Posterior cingulate gyrus (tissue), 11 donors: ENCODE results near the gene TNS4.

ENCODE experiments used
- DNase-seq, 10 donors: peaks; one replicate each; pipeline versions ENCODE4 v3.0.0 to v3.0.0-alpha.2; 2020 to 2021; ENCODE audit warnings: mixed read lengths in 3 of 10
- intact Hi-C: fragments of 100-400 bp; cut with DNase I; formaldehyde crosslinking; loops from one replicate; pipeline ENCODE4 v1.15.1; 2023

The TNS4 gene

GRCh38 chr17:40496634-40497420, 4.6 kb downstream of the TNS4 start:
- intact Hi-C loops = no loop called here

DNA sequence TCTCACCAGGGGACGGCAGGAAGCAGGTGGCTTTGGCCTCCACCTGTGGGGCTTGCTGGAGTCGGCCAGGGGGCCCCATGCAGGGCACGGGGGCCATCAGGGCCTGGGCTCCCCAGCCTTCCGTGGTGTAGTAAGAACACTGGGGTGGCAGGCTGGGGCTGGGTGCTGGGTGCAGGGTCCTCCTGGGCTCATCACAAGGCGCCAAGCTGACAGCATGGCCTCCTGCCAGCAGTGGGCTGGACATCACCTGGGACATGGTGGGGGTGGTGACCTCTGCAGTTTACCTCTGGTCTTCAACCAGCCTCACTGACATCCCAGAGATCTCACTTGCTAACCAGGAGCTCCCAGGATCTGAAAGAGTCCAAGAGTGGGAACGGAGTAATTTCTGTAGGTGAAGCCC, 5.3 kb downstream of the TNS4 start:
- DNase-seq = peak in 2 of 10 donors; percentile 30 to 56
- intact Hi-C loops = no loop called here

More at GRCh38 chr17:40496634-40497420, 4.6 kb downstream of the TNS4 start:
- peak in 2 of 10 donors; percentile 5 to 29 for DNase-seq

GRCh38 chr17:40495140-40495539, 6.3 kb downstream of the TNS4 start:
- intact Hi-C loops = no loop called here
- peak in 1 of 10 donors; percentile 14 for DNase-seq

GRCh38 chr17:40493697-40494096, 7.7 kb downstream of the TNS4 start:
- intact Hi-C loops = no loop called here
- DNase-seq = peak in 1 of 10 donors; percentile 16

DNA sequence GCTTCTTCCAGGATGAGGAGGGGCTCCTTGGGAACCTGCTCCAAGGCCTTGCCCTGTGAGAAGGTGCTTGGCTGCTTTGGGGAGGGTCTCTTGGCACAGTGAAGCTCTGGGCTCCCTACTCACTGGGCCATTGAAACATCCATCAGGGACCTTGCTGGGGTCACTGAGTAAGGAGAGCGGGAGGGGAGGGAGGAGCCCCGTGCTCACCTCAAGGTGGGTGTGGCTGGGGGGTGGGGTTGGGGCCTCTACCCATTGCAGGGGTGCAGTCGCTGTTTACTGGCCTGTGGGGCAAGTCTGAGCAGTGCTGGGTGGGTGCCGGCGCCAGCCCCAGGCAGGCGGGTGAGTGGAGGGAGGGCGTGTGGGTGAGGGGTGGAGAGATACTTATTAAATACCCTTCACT, 9.9 kb downstream of the TNS4 start:
- peak in 1 of 10 donors; percentile 21 for DNase-seq
- intact Hi-C loops = no loop called here

GRCh38 chr17:40490982-40491381, 10.4 kb downstream of the TNS4 start:
- no peak for DNase-seq
- intact Hi-C loops = no loop called here

GRCh38 chr17:40490289-40490853, 11.1 kb downstream of the TNS4 start:
- intact Hi-C loops = no loop called here
- peak; percentile 36 to 95 (median 68) for DNase-seq

DNA sequence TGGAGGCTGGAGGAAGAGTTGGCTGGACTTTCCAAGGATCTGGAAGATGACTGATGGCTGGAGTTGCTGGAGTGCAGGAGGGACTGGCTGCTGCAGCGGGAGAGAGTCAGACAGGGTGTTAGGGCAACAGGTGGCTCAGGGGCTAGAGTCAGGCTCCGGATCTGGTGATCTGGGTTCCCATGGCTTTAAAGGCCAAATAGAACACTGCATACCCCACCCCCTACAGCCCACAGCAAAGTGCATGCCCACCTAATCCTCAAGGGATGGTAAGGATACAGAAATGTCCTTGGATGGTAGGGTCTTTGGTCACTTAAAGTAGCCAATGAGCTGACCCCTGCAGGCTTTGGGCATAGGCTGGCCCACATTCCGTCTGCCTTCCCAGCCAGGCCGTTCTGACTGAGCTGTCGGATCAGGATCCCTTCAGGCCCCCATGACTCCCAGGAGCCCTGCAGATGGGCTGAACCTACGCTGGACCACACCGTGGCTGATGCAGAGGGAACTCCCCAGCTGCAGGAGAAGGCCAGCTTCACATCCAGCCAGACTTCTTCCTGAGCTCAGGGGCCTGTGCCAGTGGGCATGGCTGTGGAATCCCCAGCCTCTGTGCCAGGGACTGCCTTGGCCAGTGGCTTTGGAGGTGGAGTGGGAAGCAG, 13.9 kb downstream of the TNS4 start:
- intact Hi-C loops = no loop called here
- peak in 2 of 10 donors; percentile 28 to 59 for DNase-seq

DNA sequence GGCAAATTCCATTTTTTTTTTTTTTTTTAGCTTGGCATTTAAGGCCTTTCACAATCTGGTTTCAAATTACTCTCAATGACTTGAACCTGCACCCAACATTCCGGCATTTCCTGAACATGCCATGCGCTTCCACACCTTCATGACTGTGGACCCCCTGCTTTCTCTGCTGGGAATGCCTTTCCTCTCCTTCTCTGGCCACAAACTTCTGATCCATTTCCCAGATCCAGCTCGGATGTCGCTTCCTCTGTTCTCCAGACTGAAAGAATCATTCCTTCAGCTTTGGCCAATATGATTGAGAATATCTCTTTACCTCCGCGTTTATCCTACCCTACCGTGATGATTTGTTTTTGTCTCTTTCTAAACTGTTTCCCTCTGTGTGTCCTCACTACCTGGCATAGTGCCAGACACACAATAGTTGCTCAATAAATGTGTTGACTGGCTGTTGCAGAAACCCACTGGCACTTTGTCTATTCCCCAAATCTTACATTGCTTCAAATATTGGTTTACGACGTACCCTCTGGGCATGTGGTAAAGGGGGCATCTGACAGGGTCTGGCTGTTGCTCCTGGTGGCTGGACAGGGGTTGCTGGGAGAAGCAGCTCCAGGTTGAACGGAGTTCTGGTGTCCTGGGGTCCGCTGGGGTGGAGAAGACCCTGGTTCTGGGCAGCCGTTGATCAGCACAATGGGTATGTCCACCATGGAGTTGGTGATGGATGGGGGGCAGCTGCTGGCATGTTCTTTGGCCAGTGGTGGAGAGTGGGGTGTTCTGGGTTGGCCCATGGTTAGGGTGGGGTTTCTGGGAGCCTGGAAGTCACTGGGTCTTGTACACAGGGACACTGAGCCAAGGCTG, 14.7 kb downstream of the TNS4 start:
- intact Hi-C loops = no loop called here
- DNase-seq = peak in 3 of 10 donors; percentile 7 to 42 (median 36)

DNA sequence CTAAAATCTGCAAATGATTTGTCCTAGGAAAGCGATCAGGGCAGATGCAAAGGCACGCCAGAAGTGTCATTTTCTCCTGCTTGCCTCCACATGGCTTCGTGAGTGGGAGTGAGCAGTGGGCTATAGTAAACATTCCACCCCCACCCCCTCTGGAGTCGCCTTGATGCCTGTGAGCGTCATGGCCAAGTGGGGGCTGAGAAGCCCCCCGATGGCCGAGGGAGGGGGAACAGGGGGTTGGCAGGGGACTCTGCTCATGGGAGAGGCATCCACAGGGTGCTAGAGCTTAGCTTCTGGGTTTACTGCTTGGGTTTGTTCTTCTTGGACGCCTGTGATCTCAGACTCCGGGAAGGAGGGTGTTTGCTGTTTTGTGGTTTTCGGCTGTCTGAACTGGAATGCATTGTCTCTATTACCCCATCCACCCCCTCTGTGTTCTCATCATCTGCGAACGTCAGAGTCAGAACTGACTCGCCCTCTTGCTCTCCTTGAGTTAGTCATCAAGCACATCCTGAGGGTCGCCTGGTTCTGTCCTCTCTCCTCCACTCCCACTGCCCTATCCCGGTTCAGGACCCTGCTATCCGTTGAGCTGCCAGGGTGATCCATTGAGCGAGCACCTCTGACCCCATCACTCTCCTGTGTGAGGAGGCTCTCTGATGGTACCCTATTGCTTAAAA, 15.4 kb downstream of the TNS4 start:
- intact Hi-C loops = no loop called here

DNA sequence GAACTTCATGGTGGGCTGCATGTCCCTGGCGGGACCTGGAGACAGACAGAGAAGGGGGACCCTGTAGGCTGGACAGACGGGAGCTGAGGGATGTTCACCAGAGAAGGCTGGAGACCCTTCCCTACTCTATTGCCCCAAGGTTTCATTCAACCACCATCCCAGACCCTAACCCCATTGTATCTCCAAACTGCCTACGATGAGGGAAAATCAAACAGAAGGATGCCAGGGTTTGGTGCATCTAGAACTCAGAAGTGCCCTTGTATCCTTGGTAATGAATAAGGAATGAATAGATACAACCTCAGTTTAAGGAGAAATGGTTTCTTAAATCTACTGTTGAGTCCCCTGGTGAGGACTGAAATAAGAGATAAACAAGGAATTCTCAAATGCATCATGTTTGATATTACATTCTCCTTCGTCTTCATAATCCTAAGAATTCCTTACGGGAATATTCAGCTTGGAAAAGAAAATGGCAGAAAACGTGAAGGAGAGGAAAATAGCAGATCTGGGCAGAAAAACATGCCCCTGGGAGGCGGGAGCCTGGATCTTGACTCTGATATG, 16.4 kb downstream of the TNS4 start:
- DNase-seq = peak in 2 of 10 donors; percentile 15 to 29
- intact Hi-C loops = no loop called here

More for the DNA sequence above, 15.4 kb downstream of the TNS4 start:
- DNase-seq = peak in 3 of 10 donors; percentile 18 to 62 (median 41)

- intact Hi-C loops = no loop called here
Observed at GRCh38 chr17:40484285-40484972, 17.0 kb downstream of the TNS4 start.

DNA sequence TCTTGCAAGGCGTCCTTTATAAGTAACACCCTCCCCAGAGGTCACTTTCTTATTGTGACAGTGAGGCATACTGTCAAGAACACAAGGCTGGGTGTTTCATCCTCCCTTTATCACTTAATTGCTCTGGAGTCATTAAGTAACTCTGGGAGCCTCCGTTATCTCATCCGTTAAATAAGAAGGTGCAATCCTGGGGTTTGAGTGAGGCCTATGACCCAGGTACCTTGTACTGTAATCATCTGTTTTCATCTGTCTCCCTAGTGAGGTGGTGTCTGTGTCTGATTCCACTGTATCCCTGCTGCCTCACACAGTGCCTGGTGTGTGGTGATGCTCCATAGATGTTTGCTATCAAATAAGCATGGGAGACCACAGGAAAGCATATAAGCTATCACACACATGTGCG, 17.7 kb downstream of the TNS4 start:
- no peak for DNase-seq
- intact Hi-C loops = no loop called here

More at GRCh38 chr17:40484285-40484972, 17.0 kb downstream of the TNS4 start:
- DNase-seq = peak in 2 of 10 donors; percentile 43 to 54

- DNase-seq = no peak
- intact Hi-C loops = no loop called here
Observed at GRCh38 chr17:40482722-40483121, 18.7 kb downstream of the TNS4 start.

GRCh38 chr17:40481106-40481505, 20.3 kb downstream of the TNS4 start:
- intact Hi-C loops = no loop called here

GRCh38 chr17:40480501-40481003, 20.9 kb downstream of the TNS4 start:
- peak in 2 of 10 donors; percentile 20 to 45 for DNase-seq
- intact Hi-C loops = no loop called here

More at GRCh38 chr17:40481106-40481505, 20.3 kb downstream of the TNS4 start:
- DNase-seq = peak in 1 of 10 donors; percentile 37

- intact Hi-C loops = no loop called here
- DNase-seq = peak in 1 of 10 donors; percentile 3
Observed at GRCh38 chr17:40479754-40480480, 21.5 kb downstream of the TNS4 start.

DNA sequence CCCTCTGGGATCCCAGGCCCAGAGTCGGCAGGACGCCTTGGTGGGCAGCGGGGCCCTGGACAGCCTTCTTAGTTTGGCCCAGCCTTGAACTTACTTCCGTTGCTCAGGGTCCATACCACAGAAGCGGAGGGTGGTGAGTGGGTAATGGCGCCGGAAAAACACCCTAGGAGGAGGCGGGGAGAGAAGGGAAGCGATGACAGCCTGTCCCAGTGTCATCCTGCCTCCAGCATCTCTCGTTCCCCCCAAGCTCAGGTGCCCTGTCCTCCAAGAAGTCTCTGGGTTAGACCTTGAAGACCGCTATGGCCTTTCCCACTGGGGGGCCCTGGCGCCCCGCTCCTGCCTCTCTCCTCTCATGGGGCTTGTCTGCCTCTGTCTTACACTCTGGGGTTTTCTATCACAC, 22.9 kb downstream of the TNS4 start:
- DNase-seq = peak in 2 of 10 donors; percentile 46 to 49
- intact Hi-C loops = no loop called here
